ENCODE results near the gene SLC4A8.

SLC4A8 gene

DNA sequence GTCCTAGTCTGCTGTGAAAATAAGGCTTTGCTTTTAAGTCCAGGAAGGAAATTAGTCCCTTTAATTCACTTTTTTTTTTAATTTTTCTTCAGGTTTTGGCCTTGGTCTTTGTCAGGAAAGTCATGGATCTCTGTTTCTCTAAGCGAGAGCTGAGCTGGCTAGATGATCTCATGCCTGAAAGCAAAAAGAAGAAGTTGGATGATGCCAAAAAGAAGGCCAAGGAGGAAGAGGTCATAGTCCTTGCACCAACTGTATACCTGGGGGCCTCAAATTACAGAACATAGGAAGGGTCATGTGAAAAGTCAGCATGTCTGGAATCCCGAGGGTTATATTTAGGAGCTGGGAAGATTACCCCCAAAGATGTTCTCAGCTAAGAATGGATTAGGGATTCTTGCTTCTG is 72.3 kb downstream of the SLC4A8 start:
- no peak for DNase-seq (ENCODE audit: extremely low read depth, low read depth)
- no peak for TF ChIP-seq CTCF (IDR thresholded peaks at IDR 0.05; ENCODE audit: low read depth, low read length)

GRCh38 chr12:51504851-51505250 is 80.2 kb downstream of the SLC4A8 start:
- no peak for DNase-seq (ENCODE audit: extremely low read depth, low read depth)
- TF ChIP-seq CTCF (IDR thresholded peaks at IDR 0.05; ENCODE audit: low read depth, low read length): no peak

GRCh38 chr12:51505360-51506105 is 80.9 kb downstream of the SLC4A8 start:
- no peak for TF ChIP-seq CTCF (IDR thresholded peaks at IDR 0.05; ENCODE audit: low read depth, low read length)
- no peak for DNase-seq (ENCODE audit: extremely low read depth, low read depth)

GRCh38 chr12:51507178-51507577 is 82.5 kb downstream of the SLC4A8 start:
- no peak for TF ChIP-seq CTCF (IDR thresholded peaks at IDR 0.05; ENCODE audit: low read depth, low read length)

DNA sequence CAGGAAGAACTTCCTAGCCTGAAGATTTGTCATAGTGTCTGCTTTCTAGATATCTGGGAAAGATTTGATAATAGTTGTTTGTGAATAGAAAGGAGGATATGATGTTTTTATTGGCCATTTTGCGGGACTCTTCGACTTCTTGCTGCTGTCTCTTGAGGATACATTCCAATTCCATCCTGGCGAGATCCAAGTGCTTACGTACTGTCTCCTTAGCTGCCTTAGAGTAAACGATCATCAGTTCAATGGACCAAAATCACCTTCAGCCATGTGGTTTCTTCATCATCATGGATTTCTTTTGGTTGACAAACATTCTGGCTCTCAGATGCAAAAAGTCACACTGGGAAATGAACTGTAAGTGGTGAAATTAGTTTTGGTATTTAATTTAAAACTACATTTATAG is 83.7 kb downstream of the SLC4A8 start:
- no peak for DNase-seq (ENCODE audit: extremely low read depth, low read depth)

More at GRCh38 chr12:51507178-51507577, 82.5 kb downstream of the SLC4A8 start:
- no peak for DNase-seq (ENCODE audit: extremely low read depth, low read depth)

GRCh38 chr12:51511546-51512260 is 87.1 kb downstream of the SLC4A8 start:
- no peak for DNase-seq (ENCODE audit: extremely low read depth, low read depth)

More for the DNA sequence above, 83.7 kb downstream of the SLC4A8 start:
- TF ChIP-seq CTCF (IDR thresholded peaks at IDR 0.05; ENCODE audit: low read depth, low read length): no peak

More at GRCh38 chr12:51511546-51512260, 87.1 kb downstream of the SLC4A8 start:
- TF ChIP-seq CTCF (IDR thresholded peaks at IDR 0.05; ENCODE audit: low read depth, low read length): no peak
